ENCODE data around the gene UPK3BL2.
"Not testable (repeated sequence)": the region's sequence is repeated elsewhere in the genome, so short reads cannot be mapped to it uniquely, and the experiment has no call there.

DNA sequence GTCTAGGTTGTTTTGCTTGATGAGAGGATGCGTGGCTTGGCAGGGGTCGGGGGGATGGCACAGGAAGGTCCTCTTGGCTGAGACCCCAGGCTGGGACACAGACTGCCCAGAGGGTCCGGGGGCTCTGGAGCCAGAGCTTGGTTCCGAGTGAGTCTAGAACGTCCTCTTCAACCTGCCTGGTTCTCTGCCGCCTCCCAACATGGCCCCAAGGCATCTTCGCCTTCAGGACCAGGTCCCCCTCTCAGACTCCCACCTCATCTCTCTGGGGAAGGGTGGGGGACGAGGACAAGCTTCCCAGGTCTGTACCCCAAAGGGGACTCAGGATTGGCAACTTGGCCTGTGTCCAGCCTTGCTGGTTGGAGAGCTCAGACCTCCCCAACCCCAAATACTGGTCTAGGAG is 1.4 kb downstream of the UPK3BL2 start:
- TF ChIP-seq, protein P1, sequence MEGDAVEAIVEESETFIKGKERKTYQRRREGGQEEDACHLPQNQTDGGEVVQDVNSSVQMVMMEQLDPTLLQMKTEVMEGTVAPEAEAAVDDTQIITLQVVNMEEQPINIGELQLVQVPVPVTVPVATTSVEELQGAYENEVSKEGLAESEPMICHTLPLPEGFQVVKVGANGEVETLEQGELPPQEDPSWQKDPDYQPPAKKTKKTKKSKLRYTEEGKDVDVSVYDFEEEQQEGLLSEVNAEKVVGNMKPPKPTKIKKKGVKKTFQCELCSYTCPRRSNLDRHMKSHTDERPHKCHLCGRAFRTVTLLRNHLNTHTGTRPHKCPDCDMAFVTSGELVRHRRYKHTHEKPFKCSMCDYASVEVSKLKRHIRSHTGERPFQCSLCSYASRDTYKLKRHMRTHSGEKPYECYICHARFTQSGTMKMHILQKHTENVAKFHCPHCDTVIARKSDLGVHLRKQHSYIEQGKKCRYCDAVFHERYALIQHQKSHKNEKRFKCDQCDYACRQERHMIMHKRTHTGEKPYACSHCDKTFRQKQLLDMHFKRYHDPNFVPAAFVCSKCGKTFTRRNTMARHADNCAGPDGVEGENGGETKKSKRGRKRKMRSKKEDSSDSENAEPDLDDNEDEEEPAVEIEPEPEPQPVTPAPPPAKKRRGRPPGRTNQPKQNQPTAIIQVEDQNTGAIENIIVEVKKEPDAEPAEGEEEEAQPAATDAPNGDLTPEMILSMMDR (IDR thresholded peaks at IDR 0.05; ENCODE audit: low read depth, low read length, poor library complexity, severe bottlenecking) = not testable (repeated sequence)
- not testable (repeated sequence) for TF ChIP-seq EZH2phosphoT487 (IDR thresholded peaks at IDR 0.05; ENCODE audit: borderline replicate concordance, low read length)
